Measurements from ENCODE around the gene ATMIN.

Gene ATMIN

GRCh38 chr16:81018496-81018895 lies 17.1 kb upstream of the ATMIN start:
- FAIRE-seq (no peak), DNase-seq (ENCODE audit: insufficient read length, low spot score) (no peak)
- TF ChIP-seq CTCF (IDR thresholded peaks at IDR 0.05; ENCODE audit: insufficient read depth, missing control alignments) = no peak

- FAIRE-seq = no peak
- TF ChIP-seq CTCF (IDR thresholded peaks at IDR 0.05; ENCODE audit: insufficient read depth, missing control alignments) = no peak
- DNase-seq (ENCODE audit: insufficient read length, low spot score) = no peak
Observed at GRCh38 chr16:81026429-81026828, 9.2 kb upstream of the ATMIN start.

- no peak for TF ChIP-seq CTCF (IDR thresholded peaks at IDR 0.05; ENCODE audit: insufficient read depth, missing control alignments)
- DNase-seq (ENCODE audit: insufficient read length, low spot score) (no peak), FAIRE-seq (no peak)
Observed at GRCh38 chr16:81029930-81030604, 5.6 kb upstream of the ATMIN start.

- no peak for TF ChIP-seq CTCF (IDR thresholded peaks at IDR 0.05; ENCODE audit: insufficient read depth, missing control alignments)
- DNase-seq (ENCODE audit: insufficient read length, low spot score) (no peak), FAIRE-seq (no peak)
Observed at GRCh38 chr16:81035975-81036750, 521 bp downstream of the ATMIN start.

- no peak for TF ChIP-seq CTCF (IDR thresholded peaks at IDR 0.05; ENCODE audit: insufficient read depth, missing control alignments)
- FAIRE-seq (no peak), DNase-seq (ENCODE audit: insufficient read length, low spot score) (no peak)
Observed at GRCh38 chr16:81036751-81037350, 1.2 kb downstream of the ATMIN start.

GRCh38 chr16:81040131-81040530 lies 4.5 kb downstream of the ATMIN start:
- DNase-seq (ENCODE audit: insufficient read length, low spot score) = no peak
- no peak for TF ChIP-seq CTCF (IDR thresholded peaks at IDR 0.05; ENCODE audit: insufficient read depth, missing control alignments)
- no peak for FAIRE-seq

GRCh38 chr16:81040842-81041241 lies 5.2 kb downstream of the ATMIN start:
- no peak for TF ChIP-seq CTCF (IDR thresholded peaks at IDR 0.05; ENCODE audit: insufficient read depth, missing control alignments)
- FAIRE-seq (no peak), DNase-seq (ENCODE audit: insufficient read length, low spot score) (no peak)
